Transverse colon (tissue), 4 donors: ENCODE measurements around the gene ZPBP2.

Experiments used
- POLR2AphosphoS5 ChIP-seq, 3 donors: sonication (generic); formaldehyde crosslinking; IDR thresholded peaks; one replicate each; pipeline ENCODE4 v1.6.1; 2016; ENCODE audit warnings: antibody characterized with exemption in 3 of 3
- TF ChIP-seq, protein P1 (sequence below), 5 experiments: fragments of 200-600 bp in 3 of 5; fragments of 450-650 bp in 2 of 5; sonication (generic) in 3 of 5; IDR thresholded peaks; 1 replicate in 2 of 5; 2 replicates in 3 of 5; pipeline ENCODE4 v1.5.1; 2016 to 2017; ENCODE audit warnings: antibody characterized with exemption in 5 of 5, inconsistent platforms in 3 of 5, mild to moderate bottlenecking in 2 of 5, moderate library complexity in 1 of 5

DNA sequence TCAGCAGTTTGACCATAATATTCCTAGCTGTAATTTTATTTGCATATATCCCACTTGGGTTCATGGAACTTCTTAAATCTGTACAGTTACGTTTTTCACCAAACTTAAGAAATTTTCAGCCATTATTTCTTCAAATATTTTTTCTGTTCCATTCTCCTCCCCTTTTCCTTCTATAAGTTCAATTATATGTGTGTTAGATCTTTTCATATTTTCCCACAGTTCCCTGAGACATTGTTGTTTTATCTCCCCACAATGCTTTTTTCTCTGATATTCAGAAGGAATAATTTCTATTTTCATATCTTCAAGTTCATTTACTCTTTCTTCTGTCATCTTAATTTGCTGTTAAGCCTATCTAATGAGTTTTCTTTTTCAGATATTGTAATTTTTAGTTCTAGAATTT, 29.9 kb upstream of the ZPBP2 start:
- no peak for TF ChIP-seq POLR2AphosphoS5 (IDR thresholded peaks at IDR 0.05)
- TF ChIP-seq, protein P1, sequence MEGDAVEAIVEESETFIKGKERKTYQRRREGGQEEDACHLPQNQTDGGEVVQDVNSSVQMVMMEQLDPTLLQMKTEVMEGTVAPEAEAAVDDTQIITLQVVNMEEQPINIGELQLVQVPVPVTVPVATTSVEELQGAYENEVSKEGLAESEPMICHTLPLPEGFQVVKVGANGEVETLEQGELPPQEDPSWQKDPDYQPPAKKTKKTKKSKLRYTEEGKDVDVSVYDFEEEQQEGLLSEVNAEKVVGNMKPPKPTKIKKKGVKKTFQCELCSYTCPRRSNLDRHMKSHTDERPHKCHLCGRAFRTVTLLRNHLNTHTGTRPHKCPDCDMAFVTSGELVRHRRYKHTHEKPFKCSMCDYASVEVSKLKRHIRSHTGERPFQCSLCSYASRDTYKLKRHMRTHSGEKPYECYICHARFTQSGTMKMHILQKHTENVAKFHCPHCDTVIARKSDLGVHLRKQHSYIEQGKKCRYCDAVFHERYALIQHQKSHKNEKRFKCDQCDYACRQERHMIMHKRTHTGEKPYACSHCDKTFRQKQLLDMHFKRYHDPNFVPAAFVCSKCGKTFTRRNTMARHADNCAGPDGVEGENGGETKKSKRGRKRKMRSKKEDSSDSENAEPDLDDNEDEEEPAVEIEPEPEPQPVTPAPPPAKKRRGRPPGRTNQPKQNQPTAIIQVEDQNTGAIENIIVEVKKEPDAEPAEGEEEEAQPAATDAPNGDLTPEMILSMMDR (IDR thresholded peaks at IDR 0.05): no peak
